ENCODE measurements around the gene ARAP3.

Gene ARAP3

DNA sequence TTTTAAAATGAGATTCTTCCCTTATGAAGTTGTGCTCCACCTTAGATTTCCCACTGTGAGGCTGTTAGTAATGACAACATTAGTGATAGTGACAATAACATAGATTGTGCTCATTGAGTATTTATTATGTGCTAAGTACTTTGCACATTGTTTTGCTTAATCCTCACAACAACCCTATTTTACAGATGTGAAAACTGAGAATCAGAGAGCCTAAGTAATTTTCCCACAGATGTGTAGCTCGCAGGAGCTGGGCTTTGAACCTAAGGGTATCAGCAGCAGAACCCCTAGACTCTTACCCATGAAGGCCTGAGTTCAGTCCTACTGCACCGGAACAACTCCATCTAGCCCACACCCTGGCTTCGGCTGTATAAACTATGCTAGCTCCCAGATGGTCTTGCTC, 15.6 kb upstream of the ARAP3 start:
- no peak for DNase-seq (ENCODE audit: low spot score)

- DNase-seq (ENCODE audit: low spot score) = no peak
Observed at GRCh38 chr5:141696431-141696830, 14.4 kb upstream of the ARAP3 start.

GRCh38 chr5:141695627-141696215, 13.7 kb upstream of the ARAP3 start:
- no peak for DNase-seq (ENCODE audit: low spot score)

GRCh38 chr5:141694479-141694878, 12.4 kb upstream of the ARAP3 start:
- DNase-seq (ENCODE audit: low spot score) = no peak

- no peak for DNase-seq (ENCODE audit: low spot score)
Observed at GRCh38 chr5:141692919-141693725, 11.1 kb upstream of the ARAP3 start.

GRCh38 chr5:141692533-141692888, 10.5 kb upstream of the ARAP3 start:
- DNase-seq (ENCODE audit: low spot score) = no peak

DNA sequence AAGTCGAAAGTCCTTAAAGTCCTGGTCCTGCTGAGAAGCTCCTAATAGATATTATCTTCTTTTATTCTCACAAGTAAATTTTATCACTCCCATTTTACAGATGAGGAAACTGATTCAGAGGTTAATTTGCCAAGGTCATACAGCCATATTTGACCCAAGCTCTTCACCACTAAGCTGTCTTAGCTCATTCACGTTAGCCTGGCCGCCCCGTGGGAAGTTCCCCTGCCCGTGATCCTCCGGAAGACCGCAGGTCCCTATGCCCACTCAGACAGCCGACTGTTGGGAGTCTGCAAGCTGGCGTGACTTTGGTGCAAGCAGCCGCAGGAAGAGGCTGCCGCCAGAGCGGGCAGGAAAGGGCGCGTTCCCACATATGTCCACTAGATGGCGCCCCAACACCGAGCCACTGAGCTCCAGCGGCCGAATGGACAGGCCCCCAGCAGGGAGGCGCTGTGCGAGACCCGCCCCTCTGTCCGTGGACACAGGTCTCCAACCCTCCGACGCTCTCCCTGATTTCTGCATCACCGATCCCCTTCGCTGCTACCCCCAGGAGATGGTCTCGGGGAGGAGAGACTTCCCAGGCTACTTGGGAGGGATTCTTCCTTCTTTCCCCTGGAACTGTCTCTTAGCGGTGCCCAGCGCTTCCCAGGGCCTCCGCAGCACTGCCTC, 10.0 kb upstream of the ARAP3 start:
- DNase-seq (ENCODE audit: low spot score) = peak; percentile 90

GRCh38 chr5:141691286-141691866, 9.3 kb upstream of the ARAP3 start:
- no peak for DNase-seq (ENCODE audit: low spot score)

DNA sequence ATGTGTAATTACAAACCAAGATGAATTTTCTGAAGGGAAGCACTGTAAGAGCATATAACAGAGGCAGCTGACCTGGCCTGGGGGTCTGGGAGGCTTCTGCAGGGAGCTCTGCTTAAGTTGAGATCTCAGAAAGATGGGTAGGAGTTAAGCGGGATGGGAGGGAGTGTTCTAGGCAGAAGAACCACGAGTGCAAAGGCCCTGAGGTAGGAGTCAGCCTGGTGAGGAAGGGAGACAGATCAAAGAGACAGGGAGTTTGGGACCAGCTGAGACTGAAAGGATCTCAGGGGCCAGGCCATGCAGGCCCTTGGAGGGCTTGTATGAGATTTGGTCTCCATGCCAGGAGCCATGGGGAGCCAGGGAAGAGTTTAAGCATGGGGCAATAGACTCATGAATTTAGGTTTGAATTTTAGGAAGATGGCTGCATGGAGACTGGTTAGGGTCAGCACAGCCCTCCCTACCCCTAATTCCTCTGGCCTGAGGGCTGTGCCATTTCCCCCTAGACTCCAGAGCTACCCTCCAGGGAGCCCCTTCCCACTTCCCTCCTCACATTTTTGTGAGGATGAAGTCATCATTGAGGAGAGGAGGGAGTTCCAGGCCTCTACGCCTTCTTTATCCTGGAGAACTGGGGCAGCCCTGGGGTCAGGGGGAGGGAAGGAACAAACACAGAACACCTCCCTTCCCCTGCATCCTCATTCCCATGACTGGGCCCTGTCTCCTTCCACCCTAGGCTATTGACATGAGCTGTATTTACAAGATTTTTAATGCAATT, 4.8 kb upstream of the ARAP3 start:
- no peak for DNase-seq (ENCODE audit: low spot score)

GRCh38 chr5:141685591-141685990, 3.6 kb upstream of the ARAP3 start:
- DNase-seq (ENCODE audit: low spot score) = no peak

DNA sequence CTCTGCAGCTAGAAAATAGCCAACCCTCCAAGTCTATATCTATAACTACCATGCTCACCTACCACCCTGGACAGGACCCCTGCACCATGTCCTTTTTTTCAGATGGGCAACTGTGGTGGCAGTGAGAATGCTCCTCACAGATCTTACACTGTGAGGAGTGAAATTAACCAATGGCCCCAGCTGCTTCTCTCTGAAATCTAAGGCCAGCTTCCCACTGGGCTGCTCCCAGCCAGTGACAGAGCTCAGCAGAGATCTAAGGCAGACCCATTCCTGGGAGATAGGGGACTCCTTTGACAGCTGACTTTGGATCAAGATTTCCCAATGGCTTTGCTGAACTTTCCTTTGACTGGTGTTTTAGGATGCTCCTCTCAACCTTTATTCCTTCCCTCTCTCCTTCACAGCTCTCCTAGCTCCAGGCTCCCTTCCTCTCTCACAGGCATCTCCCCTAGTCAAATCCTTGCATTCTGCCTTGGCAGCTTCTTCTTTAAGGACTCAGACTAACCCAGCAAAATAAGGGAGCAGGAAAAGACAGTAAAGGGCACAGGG, 1.6 kb upstream of the ARAP3 start:
- DNase-seq (ENCODE audit: low spot score) = no peak

GRCh38 chr5:141681295-141681694, 735 bp downstream of the ARAP3 start:
- DNase-seq (ENCODE audit: low spot score) = no peak

DNA sequence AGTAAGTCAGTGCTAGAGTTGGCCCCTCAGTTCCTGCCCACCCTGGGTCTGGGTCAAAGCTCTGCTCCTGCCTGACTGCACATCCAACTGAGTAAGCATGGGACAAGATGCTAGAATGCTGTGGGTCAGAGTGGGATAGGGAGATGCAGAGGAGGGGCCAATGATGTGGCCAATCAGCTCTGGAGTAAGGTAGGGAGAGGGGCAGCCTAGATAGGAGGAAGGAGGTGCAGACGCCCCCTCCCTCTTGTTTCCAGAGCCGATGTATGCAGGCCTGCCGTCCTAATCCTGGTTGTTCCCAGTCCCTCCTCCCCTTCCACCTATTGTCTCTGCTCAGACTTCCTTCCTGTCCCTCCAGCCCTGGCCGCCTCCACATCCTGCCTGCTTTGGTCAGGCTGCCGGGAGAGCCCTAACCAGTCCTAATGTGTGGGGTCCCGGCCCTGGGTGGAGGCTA, 1.3 kb downstream of the ARAP3 start:
- DNase-seq (ENCODE audit: low spot score) = no peak

DNA sequence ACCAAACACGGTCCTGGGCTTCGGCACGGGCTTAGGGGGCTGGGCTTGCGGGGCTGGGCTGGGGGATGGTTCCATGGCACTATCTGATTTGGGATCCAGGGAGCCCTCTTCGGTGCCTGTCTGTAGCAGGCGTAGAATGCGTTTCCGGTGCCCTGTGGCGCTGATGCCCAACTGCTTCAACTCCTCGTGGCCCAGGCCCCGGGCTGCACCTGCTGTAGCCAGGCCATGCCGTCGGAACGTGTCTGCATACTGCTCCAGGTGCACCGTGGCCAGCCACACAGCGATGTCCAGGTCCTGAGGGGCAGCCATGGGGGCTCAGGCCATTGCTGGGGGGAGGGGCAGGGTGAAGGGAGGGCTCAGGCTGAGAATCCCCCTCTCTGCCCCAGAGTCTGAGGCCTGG, 1.9 kb downstream of the ARAP3 start:
- DNase-seq (ENCODE audit: low spot score) = no peak

- no peak for DNase-seq (ENCODE audit: low spot score)
Observed at GRCh38 chr5:141677415-141677814, 4.6 kb downstream of the ARAP3 start.

- DNase-seq (ENCODE audit: low spot score) = no peak
Observed at GRCh38 chr5:141675672-141676071, 6.4 kb downstream of the ARAP3 start.

GRCh38 chr5:141674747-141675146, 7.3 kb downstream of the ARAP3 start:
- DNase-seq (ENCODE audit: low spot score) = no peak

- DNase-seq (ENCODE audit: low spot score) = no peak
Observed at GRCh38 chr5:141672841-141673813, 8.9 kb downstream of the ARAP3 start.

DNA sequence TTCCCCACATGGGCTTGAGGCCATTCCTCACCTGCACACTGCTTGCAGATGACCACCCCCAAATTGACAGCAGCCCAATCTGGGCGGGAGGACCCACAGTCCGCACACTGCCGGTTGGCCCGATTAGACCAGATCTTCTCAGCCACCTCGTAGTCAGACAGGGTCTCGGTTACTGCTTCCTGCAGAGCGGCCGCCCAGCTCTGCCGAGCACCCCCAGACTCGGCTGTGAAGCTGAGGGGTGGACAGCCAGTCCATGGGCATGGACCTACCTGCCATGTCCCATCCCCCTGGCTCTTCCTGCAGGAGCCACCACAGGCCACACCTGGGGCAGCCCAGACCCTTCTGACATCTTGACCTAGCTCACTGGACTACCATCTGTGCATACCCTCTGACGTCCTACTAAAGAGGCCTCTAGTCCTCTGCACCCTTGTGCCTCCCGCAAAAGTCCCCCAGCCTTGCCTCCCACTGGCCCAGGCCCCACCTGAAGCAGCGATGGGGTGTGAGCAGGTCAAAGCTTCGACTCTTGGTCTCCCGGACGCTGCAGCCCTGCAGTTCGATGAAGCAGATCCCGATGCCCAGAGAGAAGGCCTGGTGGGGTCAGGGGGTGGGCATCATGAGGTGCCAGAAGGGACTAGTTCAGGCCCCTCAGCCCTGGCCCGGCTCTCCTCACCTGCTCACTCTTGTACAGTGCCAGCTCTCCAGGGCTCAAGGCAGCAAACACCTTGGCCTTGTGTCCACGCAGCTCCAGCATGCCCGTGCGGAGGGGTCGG, 9.8 kb downstream of the ARAP3 start:
- DNase-seq (ENCODE audit: low spot score) = no peak

GRCh38 chr5:141669520-141669919, 12.5 kb downstream of the ARAP3 start:
- no peak for DNase-seq (ENCODE audit: low spot score)
